ENCODE data around the gene RPLP2.
A peak's percentile ranks its signal among the peaks of the same experiment; 100 is the strongest.

The RPLP2 gene

DNA sequence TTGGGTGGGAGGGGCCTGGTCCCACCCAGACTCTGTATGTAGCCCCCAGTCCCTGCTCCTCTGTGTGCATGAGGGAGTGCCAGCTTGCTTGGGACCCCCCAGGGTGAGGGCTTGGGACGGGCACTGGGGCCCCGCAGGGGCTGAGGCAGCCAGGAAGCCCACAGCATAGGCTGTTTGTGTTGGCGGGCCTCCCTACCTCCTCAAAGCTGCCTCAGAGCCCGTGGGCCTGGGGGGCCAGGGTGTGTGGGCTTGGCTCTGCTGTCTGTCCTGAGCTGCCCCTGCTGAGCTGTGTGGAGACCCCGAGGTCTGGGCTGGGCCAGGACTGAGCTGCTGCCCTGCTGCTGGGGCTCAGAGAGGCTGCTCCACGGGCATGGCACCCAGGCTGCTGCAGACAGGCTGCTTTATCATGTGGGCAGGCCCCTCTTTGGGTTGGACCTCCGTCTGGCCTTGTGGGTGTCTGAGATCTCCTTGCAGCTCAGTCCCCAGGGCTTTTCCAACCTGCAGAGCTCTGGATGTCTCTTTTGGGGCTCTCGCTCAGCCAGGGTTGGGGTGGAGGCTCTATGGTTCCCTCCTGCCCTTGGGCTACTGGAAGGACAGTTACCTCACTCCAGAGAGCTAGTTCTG lies 36.2 kb downstream of the RPLP2 start:
- Histone ChIP-seq H3K27ac (no peak overlapping the region), H3K36me3 (replicated peaks) (peaks cover 3% of the 10 kb centered on the region), H3K4me3 (ENCODE audit: low read depth, low read length) (peak overlapping the region; percentile 15), H3K27me3 (replicated peaks) (no peaks in the 10 kb centered on the region)
- DNase-seq = no peak
- TF ChIP-seq, protein P1, sequence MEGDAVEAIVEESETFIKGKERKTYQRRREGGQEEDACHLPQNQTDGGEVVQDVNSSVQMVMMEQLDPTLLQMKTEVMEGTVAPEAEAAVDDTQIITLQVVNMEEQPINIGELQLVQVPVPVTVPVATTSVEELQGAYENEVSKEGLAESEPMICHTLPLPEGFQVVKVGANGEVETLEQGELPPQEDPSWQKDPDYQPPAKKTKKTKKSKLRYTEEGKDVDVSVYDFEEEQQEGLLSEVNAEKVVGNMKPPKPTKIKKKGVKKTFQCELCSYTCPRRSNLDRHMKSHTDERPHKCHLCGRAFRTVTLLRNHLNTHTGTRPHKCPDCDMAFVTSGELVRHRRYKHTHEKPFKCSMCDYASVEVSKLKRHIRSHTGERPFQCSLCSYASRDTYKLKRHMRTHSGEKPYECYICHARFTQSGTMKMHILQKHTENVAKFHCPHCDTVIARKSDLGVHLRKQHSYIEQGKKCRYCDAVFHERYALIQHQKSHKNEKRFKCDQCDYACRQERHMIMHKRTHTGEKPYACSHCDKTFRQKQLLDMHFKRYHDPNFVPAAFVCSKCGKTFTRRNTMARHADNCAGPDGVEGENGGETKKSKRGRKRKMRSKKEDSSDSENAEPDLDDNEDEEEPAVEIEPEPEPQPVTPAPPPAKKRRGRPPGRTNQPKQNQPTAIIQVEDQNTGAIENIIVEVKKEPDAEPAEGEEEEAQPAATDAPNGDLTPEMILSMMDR (IDR thresholded peaks at IDR 0.05; ENCODE audit: low read depth, low read length, missing control alignments) = no peak
- in situ Hi-C loops (cut with HindIII; ENCODE audit: low pct_ligation_motif_present, low sequenced_read_pairs) = no loop called here

DNA sequence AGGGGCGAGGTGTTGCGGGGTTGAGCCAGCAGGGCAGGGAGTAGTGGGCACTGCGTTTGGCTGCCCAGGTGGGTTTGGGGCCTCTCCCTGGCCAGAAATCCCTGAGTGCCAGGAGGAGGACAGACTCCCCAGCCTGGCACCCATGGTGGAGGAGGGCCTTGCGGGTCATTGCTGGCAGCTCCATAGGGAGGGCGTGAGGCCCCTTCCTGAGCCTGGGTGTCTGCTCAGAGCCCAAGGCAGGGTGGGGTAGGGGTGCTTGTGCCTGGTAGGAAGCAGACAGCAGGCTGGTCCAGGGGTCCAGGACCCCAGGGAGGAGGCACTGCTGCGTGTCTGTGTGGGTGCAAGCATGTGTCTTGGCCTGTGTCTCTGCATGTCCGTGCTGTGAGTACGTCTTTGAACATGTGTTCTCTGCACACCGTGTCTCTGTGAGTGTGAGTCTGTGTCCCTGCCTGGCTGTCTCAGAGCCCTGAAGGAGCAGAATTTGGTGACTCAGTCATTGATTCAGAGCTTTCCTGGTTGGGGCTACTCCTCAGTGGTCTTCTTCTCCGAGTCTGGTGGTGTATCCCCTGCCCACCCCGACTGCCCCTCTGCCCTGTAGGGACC lies 36.8 kb downstream of the RPLP2 start:
- H3K27ac ChIP-seq = no peak overlapping the region
- H3K36me3 ChIP-seq (replicated peaks) = no peaks in the 10 kb centered on the region
- DNase-seq = no peak
- TF ChIP-seq, protein P1 (IDR thresholded peaks at IDR 0.05; ENCODE audit: low read depth, low read length, missing control alignments) = no peak
- in situ Hi-C loops (cut with HindIII; ENCODE audit: low pct_ligation_motif_present, low sequenced_read_pairs) = no loop called here
- H3K4me3 ChIP-seq (ENCODE audit: low read depth, low read length) = no peak overlapping the region
- H3K27me3 ChIP-seq (replicated peaks) = no peaks in the 10 kb centered on the region

DNA sequence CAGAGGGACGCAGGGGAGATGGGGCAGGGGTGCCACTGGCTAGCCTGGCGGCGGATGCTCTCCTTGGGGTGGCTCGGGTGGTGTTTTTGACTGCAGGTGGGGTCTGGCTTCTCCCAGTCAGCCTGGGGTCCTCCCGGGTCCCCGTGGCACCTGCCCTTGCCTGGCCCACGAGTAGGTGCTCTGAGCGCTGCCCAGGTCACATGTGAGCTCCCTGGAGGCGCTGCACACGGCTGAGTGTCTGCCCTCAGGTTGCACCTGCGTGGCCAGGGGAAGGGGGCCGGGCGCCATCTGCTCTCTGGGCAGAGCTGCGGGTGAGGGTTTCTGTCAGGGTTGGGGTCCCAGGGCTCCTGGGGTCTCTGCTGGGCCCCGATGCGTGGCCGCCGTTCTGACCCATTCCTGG lies 38.1 kb downstream of the RPLP2 start:
- no peaks in the 10 kb centered on the region for H3K36me3 ChIP-seq (replicated peaks)
- H3K27me3 ChIP-seq (replicated peaks) = no peaks in the 10 kb centered on the region
- DNase-seq = no peak
- TF ChIP-seq, protein P1 (IDR thresholded peaks at IDR 0.05; ENCODE audit: low read depth, low read length, missing control alignments) = no peak
- in situ Hi-C loops (cut with HindIII; ENCODE audit: low pct_ligation_motif_present, low sequenced_read_pairs) = no loop called here
- H3K27ac ChIP-seq = no peak overlapping the region
- no peak overlapping the region for H3K4me3 ChIP-seq (ENCODE audit: low read depth, low read length)

DNA sequence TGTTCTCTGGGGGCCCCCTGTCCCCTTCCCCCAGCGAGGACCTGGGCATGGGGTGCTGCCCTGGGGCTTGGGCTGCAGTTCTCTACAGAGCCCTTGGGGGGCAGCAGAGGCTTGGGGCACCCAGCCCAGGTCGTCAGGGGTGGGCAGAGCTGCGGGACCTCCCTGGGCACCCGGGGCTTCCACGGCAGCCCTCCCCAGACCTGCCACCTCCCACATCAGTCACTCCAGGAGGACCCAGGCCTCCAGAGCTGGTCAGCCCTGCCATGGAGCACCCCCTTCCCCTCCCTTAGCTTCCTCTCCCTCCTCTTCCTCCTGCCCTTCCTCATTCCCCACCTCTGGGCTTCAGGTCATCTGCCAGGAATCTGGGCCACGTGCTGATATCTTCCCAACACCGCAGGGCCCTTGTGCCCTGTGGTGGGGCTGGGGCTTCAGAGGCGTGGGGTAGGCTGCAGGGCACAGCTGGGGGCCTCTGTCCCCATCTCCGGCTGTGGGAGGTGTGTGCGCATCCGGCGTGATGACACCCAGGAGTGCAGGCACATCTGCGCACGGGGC lies 38.7 kb downstream of the RPLP2 start:
- Histone ChIP-seq H3K36me3 (replicated peaks) (no peaks in the 10 kb centered on the region), H3K27ac (no peak overlapping the region), H3K27me3 (replicated peaks) (no peaks in the 10 kb centered on the region), H3K4me3 (ENCODE audit: low read depth, low read length) (no peak overlapping the region)
- no peak for DNase-seq
- in situ Hi-C loops (cut with HindIII; ENCODE audit: low pct_ligation_motif_present, low sequenced_read_pairs) = no loop called here
- TF ChIP-seq, protein P1 (IDR thresholded peaks at IDR 0.05; ENCODE audit: low read depth, low read length, missing control alignments) = peak; percentile 95

DNA sequence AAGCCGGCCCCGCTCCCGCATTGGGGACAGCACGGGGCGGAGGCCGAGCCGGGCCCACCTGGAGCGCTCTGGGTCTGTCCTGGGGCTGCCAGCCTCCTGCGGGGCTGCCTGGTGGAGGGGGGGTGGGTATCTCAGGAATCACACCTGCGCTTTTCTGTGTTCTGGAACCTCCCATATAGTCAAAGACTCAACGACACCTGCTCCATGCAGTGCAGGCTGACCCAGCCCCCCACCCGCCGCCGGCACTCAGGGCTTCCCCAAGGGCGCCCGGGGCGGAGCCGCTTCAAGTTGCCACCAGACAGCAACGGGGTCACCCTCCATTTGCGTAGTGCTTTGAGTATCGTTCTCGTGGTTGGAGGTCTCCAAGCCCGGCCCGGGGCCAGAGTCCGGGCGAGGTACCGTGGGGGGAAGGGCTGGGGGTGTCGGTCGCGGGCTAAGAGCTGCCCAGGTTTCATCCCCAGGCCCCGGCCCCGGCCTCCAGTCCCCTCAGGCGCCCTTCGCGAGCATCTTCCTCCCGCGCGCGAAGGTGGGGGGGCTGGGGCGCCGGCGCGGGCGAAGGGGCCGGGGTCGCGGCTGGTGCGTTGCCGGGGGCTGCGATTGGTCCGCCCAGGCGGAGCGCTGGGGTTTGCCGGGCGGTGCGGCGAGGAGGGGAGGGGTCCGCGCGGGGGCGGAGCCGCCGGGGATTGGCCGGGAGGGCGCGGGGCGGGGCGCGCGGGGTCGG lies 39.5 kb downstream of the RPLP2 start:
- H3K27ac ChIP-seq = no peak overlapping the region
- H3K36me3 ChIP-seq (replicated peaks) = no peaks in the 10 kb centered on the region
- no peak for DNase-seq
- H3K4me3 ChIP-seq (ENCODE audit: low read depth, low read length) = peak overlapping the region; percentile 41
- no peaks in the 10 kb centered on the region for H3K27me3 ChIP-seq (replicated peaks)
- in situ Hi-C loops (cut with HindIII; ENCODE audit: low pct_ligation_motif_present, low sequenced_read_pairs) = no loop called here
- TF ChIP-seq, protein P1 (IDR thresholded peaks at IDR 0.05; ENCODE audit: low read depth, low read length, missing control alignments) = no peak
